Medulla oblongata (tissue), 1 donor: ENCODE results near the gene CCDC68.
A peak's percentile ranks its signal among the peaks of the same experiment; 100 is the strongest.
"Not testable (repeated sequence)": the region's sequence is repeated elsewhere in the genome, so short reads cannot be mapped to it uniquely, and the experiment has no call there.

ENCODE experiments used
- DNase-seq: peaks from one replicate; pipeline ENCODE4 v3.0.0-alpha.2; 2015; ENCODE audit errors: extremely low spot score

The CCDC68 gene, protein sequence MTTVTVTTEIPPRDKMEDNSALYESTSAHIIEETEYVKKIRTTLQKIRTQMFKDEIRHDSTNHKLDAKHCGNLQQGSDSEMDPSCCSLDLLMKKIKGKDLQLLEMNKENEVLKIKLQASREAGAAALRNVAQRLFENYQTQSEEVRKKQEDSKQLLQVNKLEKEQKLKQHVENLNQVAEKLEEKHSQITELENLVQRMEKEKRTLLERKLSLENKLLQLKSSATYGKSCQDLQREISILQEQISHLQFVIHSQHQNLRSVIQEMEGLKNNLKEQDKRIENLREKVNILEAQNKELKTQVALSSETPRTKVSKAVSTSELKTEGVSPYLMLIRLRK

DNA sequence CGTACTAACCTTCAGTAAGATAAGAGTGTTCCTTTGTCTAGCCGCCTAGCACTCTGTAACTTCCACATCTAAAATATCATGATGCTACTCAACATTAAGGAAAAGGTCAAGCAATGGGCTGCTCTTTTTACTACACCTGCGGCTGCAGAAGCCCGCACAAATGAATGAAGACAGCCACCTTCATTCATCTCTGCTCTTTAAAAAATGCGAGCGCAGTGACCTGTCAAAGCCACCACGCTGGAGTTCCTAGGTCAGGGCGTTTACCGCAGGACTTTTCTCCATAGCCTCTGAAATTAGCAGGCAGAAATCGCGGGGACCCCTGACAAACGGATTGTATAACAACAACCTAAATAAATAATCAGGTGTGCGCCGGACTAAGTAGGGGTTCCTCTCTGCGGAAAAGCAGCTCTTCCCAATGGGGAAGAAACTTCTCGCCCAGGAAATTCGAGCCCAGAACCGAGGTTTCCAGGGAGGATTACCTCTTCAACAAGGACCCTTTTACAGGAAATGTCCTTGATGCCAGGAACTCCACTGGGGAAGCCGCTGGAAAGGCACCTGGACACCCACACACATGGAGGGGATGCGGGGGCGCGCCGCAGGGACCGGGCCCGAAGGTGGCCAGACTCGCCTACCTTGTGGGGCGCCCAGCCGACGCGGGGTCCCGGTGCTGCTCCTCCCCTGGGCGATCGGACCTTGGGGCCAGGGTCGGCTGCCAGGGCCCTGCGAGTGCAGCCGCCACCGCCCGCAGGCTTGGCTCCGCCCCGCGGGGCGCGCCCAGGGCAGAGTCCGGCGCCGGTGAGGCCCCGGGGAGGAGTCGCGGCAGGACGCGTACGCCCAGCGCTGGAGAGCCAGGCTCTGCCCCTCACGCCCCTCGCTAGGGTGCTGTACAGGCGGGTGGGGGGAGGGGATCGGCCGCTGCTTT lies at the start of gene CCDC68:
TSS of gene CCDC68 (minus strand) at position 758 of the 922 bp plus-strand sequence. CDS start 16,670 bp downstream, outside the sequence.
- no peak for DNase-seq

DNA sequence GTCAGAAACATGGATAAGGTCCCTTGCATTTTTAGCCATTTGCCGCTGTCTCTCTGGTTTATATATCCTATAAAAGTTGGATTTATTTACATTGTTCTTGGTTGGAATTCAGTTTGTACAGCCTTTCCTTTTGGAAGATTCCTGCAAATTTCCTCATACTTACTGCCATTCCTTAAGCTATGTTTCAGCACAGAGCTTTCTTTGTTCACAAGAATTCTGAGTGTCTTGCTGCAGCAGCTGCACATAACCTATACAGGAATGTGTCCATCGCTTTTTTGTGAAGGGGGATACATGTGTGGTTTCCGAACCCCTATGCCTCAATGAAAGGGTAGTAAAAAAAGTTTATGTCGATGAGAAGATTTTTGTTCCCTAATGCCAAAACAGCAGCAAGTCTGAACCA lies 48.3 kb upstream of the CCDC68 start:
- DNase-seq = no peak

DNA sequence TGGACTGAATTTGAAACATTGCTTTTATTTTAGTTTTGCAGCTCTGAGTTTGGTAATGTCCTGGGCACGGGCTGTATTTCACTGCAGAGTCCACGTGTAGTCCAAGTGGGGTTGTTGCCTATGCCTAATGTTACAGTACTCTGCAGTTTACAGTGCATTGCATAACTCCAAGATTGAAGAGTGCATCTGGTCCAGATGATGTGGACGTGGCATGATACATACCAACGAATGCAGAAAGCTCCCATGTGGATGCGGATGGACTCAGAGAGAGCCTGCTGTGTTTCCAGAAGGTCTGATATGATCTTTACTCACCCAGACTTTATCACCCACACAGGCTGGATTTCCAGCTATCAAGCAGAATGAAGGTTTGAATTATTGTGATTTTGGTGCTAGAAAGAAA lies 44.4 kb upstream of the CCDC68 start:
- DNase-seq = no peak

DNA sequence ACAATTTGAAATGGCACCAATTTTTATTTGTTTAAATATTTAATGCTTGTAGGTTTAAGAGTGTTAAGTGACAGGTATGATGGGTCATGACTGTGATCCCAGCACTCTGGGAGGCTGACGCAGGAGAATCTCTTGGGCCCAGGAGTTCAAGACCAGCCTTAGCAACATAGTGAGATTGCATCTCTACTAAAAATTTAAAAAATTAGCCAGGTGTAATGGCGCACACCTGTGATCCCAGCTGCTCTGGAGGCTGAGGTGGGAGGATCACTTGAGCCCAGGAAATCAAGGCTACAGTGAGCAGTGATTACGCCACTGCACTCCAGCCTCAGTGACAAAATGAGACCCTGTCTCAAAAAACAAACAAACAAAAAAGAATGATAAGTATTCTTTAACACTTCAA lies 43.0 kb upstream of the CCDC68 start:
- no peak for DNase-seq

DNA sequence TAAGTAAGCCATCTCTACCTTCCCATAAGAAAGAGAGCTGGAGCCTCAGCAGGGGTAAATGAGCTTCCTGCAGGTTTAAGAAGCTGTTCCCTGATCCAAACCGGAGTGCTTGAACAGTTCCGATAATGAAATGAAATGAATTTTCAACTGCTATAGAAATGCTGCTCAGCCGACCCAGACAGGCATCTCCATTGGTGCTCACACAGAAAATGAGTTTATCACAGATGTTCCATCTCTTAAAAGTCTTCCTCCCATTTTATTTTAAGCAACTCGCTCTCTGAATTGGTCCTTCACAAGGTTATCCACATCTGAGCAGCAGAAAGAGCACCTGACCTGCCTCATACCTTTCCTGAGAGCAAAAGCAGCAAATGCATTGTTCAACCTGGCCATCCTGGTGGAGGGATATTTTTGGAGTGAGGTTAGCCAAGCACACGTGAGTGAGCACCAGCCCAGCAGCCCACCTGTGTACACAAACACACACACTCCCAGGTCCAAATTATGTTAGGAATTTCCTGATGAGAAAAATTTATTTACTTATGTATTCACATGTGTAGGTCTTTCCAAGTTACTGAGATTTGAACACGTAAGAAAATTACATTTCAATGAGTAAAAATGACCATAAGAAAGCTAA lies 42.2 kb upstream of the CCDC68 start:
- no peak for DNase-seq

DNA sequence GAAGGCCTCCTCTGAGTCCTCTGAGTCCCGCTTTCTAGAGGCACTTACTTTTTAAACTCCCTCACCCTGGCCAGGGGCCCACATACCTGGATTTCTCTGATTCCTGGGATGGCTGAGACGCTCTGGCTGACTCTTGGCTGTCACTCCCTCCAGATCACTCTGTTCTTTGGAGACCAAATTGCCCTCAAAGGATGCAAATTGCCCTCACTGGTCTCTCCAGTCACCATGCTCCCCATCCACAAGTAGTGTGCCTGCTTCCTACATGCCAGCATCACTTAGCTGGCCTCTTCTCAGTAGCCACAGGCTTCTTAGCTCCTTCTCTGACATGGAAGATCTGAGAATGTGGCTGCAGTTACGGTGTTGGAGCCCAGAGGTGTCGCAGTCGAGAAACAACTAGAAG lies 41.3 kb upstream of the CCDC68 start:
- DNase-seq = no peak

DNA sequence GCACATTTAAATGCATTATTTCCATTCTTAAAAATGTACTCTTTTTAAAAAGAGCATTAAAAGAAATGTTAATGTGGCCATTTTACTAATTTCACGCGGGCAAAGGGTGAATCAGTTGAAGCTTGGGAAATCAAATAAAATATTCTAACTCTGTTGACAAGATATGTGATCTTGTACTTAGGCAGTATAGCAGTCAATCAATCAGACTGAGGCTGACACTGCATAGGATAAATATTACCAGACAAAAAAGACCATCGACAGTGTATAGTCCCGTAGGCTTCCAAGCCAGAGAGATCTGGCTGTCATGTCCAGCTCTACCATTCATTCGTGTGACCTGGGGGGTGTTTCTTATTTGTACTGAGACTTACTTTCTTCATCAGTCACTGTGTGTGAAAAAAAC lies 39.8 kb upstream of the CCDC68 start:
- DNase-seq = no peak

DNA sequence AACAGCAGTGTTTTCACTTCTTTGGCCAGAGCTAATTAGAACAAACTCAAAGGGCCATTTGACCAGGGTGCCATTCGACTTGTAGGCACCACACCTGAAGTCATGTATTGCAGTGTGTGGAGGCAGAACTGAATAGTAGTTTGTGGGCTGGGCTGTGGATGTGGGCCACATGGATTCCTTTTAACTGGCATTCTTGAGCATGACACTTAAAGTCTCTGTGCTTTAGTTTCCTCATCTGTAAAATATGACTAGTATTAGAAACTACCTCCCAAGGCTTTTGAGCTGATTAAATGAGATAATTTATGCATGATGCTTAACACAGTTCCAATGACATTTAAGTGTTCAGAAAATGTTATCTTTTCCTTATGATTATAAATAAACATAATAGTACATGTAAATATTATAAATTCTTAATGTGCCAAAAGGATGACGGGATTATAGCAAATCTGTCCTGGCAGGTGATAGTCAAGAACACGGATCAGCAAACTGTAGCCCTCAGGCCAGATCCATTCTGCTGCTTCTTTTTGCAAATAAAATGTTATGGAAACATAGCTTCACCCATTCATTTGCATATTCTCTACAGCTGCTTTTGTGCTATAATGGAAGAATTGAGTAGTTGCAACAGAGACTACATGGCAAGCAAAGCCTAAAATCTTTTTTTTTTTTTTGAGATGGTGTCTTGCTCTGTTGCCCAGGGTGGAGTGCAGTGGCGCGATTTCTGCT lies 36.3 kb upstream of the CCDC68 start:
- no peak for DNase-seq

DNA sequence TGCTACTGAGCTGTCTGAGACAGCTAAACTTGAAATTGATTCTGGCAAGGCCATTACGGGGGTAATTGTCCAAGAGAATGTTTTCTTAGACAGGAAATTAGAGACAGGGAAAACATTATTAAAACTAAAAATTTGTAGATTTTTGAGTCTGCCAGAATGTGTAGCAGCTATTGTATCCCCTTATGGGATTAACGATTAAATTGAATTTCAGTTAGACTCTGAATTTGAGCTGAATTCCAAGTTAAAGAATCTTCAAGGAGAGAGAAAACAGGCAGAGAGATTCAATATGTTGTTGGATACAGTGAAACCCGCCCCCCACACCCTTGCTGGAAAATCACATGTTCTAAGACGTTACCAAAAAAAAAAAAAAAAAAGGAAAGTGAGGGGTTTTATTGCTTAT lies 32.7 kb upstream of the CCDC68 start:
- no peak for DNase-seq

DNA sequence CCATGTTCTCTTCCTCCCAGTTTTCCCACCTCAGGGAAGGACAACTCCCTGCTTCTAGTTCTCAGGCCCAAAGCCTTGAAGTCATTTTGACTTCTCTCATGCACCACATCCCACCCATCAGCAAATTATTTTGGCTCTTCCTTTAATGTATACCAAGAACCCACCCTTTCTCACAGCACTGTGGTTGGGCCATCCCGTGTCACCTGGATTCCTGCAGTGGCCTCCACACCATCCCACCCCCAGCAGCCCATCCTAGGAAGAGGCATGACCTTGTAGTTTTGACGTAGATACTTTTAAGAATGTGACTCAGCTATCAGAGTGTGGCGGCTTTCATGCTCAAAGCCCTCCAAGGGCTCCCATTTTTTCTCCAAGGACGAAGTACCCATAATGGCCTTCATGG lies 25.6 kb upstream of the CCDC68 start:
- DNase-seq = no peak

DNA sequence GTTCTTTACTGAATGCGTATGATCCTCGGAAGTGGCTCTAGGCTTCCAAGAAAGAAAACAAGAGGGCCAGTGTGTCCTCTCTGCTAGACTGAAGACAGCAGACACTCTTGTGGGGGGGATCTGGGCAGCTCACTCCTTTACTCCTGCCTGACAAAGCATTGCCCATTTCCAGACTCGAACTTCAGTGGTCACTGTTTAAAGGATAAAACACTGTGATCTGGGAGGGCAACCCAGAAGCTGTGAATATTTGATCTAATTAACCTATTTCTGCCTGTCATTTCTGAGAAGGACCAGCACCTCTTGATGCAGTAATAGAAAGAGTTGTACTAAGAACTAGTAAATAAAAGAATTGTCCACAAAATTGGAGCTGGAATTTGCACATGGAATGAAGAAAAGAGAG lies 24.5 kb upstream of the CCDC68 start:
- DNase-seq = no peak

DNA sequence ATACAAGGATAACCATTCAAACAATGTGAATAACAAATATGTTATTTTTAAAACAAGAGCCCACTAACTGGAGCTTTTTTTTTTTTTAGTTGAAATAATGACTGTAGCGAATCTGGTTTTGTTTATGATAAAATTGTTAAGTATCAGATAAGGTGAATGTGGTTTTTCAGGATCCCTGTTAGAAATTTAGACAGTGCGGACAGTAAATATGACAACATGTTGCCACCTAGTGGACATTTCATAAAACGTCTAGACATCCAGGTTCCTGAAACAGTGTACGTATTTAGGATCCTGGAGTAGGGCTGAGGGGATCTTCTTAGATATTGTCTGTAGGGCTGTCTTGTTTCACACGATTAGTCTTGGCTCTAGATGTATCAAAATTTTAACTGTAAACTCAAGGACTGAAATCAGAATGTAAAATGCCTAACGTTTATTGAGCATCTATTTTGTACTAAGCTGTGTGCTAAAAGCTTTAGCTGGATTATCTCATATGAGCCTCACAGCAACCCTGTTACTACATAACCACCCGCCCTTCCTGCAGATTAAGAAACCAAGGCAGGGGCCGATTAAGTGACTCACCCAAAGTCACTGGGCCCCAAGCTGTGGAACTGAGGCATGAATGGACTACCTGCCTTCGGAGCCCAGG lies 23.9 kb upstream of the CCDC68 start:
- DNase-seq = peak; percentile 56

DNA sequence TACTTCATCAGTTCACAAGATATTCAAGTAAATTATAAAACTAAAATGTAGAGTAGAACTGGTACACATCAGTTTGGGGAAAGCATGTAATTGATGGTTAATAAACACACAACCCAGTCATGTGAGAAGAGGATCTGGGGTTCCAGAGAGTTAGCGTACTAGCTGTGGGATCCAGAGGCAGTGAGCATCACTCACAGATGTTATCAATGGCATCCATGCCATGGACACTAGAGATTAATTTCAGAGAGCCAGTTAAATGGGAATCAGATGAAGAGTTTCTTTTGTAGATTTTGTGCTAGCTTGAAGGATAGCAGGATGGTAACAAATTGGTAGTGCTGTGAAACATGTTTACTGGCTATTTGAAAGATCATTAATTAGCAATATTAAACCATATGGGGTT lies 21.8 kb upstream of the CCDC68 start:
- DNase-seq = no peak

DNA sequence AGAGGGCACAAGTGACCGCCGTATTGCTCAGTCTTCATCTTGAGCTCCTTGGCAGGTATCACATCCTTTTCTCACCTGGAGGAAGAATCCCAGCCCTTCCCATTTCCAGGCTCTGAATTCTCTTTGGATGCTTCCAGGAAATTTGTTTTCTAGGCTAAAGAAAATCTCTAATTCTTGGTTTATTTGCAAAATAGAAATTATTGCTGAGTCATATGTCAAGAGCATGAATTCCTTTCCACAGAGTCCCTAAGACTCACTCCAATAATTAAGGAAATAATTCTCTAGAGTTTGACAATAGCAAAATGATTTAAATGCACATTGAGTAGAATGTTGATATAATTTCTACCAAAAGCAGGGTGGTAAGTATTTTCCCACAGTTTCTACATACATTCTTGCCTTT lies 16.3 kb upstream of the CCDC68 start:
- no peak for DNase-seq

DNA sequence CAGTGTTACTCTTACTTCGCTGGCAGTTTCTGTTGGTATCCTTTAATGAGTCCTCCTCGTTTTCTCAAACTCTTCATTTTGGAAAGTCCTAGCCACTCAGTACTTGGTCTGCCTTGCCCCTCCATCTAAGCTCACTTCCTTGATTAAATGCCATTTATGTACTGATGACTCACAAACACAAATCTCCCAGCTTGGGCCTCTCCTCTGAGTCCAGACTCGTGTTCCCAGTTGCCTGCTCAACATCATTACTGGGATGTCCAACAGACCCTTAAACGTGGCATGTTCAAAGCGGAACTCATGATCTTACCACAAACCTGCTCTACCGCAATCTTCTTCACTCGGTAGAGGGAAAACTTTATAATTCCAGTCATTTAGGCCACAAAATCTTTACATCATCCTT lies 13.8 kb upstream of the CCDC68 start:
- no peak for DNase-seq

DNA sequence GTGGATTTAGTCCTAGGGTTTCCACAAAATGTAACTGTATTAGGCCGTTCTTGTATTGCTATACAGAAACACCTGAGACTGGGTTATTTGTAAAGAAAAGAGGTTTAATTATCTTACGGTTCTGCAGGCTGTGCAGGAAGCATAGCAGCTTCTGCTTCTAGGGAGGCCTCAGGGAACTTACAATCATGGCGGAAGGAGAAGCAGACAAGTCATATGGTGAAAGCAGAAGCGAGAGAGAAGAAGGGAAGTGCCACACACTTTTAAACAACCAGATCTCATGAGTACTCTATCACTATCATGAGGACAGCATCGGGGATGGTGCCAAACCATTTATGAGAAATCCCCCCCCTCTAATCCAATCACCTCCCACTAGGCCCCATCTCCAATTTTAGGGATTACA lies 9.5 kb upstream of the CCDC68 start:
- DNase-seq = no peak

DNA sequence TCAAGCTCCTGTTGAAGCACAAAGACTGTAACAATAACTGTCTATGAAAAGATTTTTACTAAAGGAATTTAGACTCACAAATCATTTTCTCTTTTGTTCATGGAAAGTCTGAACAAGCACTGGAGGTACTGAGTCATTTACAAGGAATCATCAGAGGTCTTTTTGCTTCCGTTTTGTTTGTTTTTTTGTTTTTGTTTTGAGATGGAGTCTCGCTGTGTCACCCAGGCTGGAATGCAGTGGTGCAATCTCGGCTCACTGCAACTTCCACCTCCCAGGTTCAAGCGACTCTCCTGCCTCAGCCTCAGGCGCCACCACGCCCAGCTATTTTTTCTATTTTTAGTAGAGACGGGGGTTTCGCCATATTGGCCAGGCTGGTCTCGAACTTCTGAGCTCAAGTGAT lies 9.0 kb upstream of the CCDC68 start:
- DNase-seq = not testable (repeated sequence)

DNA sequence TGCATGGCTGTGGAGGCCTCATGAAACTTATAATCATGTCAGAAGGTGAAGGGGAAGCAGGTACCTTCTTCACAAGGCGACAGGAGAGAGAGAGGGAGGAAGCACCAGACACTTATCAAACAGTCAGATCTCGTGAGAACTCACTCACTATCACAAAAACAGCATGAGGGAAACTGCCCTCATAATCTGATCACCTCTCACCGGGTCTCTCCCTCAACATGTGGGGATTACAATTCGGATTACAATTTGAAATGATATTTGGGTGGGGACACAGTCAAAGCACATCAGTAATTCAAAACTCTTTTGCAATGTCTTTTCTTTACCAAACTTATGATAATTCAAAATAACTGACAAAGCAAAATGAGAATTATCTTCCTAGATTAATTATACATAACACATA lies 8.5 kb upstream of the CCDC68 start:
- no peak for DNase-seq

DNA sequence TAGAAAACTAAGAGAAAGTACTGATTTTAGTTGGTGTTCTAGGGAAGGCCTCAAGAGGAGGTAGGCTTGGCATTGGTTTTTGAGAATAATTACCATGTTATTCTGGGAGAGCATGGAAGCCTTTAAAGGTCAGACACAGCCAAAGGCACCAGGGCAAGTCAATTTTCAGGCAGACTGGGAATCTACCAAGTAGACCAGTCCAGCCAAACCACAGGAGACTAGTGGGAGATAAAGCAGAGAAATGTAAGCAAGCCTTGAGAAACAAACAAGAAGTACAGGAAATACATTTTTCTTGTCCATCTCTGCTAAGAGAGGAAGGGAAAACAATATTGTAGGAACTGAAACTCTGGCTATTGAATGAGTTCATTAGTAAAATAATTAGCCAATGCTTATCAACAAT lies 5.5 kb upstream of the CCDC68 start:
- no peak for DNase-seq

DNA sequence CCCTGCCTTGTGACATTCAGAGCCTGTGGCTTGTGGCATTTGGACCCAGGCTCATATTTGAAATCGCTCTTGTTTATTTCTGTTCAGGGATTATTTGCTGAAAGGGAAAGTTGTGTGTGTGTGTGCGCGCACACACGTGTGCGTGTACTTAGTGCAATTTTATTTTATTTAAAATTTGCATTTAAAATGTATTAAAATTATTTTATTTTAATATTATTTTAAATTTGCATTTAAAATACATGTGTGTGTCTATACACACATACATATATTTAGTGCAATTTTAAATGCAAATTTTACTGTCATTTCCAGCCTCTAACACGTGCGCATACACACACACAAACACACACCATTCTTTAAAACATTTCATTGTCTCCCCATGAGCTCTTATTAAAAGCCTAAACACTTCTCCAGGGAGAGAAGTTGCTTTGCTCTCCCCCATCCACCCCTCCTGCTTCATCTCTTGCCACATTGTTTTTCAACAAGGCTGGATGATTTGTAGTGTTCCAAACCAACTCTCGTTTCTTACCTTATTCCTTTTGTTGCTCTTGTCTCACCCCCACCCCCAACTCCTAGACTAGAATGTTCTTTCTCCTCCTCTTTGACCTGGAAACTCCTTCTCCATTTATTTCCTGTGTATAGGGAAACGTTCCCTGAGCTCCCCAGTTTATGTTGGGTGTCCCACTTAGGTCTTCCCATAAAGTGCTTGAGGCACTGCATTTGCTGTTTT lies 3.8 kb upstream of the CCDC68 start:
- no peak for DNase-seq

DNA sequence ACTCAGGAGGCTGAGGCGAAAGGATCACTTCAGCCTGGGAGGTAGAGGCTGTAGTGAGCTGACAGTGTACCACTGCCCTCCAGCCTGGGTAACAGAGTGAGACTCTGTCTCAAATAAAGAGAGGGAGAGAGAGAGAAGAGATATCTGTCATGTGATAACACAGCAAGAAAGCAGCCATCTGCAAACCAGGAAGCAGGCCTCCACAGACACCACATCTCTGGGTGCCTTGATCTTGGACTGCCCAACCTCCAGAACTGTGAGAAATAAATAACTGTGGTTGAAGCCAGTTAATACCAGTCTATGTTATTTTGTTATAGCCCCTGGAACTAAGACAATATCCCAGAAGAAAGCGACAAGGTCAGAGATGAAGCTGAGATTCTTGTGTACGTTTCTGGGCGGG lies 2.6 kb upstream of the CCDC68 start:
- DNase-seq = no peak
